ENCODE results near the gene CYP1A2. TPM values are rescaled to one million over a fixed set of nuclear protein-coding genes. Genes with fewer than 3 reads are reported as not detected.
A peak's percentile ranks its signal among the peaks of the same experiment; 100 is the strongest.

Gene CYP1A2, protein sequence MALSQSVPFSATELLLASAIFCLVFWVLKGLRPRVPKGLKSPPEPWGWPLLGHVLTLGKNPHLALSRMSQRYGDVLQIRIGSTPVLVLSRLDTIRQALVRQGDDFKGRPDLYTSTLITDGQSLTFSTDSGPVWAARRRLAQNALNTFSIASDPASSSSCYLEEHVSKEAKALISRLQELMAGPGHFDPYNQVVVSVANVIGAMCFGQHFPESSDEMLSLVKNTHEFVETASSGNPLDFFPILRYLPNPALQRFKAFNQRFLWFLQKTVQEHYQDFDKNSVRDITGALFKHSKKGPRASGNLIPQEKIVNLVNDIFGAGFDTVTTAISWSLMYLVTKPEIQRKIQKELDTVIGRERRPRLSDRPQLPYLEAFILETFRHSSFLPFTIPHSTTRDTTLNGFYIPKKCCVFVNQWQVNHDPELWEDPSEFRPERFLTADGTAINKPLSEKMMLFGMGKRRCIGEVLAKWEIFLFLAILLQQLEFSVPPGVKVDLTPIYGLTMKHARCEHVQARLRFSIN
- not detected in 2 replicates for total RNA-seq

DNA sequence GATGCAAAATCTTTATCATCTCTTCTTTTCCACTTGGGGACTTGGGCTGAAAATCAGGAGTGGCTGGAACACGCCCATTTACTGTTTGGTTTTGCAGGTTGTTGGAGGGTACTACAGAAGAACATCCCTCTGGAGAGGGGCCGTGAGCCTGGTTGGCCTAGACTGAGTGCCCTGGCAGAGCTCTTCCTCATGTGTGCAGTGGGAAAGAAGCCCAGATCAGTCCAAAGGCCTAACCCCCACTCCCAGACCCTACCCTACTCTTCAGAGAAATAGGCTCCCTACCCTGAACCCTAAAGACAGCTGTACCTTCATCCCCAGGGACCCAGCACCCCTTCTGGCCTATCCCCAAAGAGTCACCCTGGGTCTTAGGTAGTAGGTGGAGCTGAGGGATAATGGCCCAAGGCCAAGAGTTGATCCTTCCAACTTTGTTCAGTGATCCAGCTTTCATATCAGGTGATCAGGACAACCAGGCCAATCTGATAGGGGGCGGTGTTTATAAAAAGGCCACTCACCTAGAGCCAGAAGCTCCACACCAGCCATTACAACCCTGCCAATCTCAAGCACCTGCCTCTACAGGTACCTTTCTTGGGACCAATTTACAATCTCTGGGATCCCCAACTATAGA, at the start of gene CYP1A2:
Gene CYP1A2 (plus strand): TSS at position 524 of the 625 bp plus-strand sequence. CDS start 894 bp downstream, outside the sequence.
- Mint-ChIP-seq H3K27ac (no peak within 1 kb of the TSS), H3K27me3 (ENCODE audit: low read depth) (peaks cover 1% of the 10 kb centered on the region), H3K4me1 (ENCODE audit: low read depth) (no peaks in the 10 kb centered on the region), H3K36me3 (ENCODE audit: low read depth) (no peaks in the 10 kb centered on the region), H3K9me3 (no peaks in the 10 kb centered on the region), H3K4me3 (ENCODE audit: low read depth) (no peak within 1 kb of the TSS)
- DNase-seq (ENCODE audit: low spot score): no peak
- intact Hi-C loops (cut with micrococcal nuclease): no loop called here

DNA sequence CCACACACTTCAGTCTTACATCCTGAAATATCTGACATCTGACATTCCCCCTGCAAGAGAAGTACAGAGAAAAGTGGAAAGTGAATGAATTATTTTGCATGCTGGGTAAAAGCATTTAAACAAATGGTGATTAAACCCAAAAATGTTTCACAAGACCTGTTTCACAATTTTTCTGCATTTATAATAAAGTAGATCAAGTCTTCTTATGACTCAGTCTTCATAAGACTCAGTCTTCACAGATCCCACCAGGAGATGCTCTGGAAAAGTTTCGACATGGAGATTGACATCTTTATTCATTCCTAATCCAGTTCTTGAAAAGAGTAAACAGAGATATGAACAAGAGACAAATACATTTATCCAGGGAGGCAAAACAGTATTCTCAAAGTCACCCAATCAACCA, 39.6 kb upstream of the CYP1A2 start:
- H3K4me3 Mint-ChIP-seq (ENCODE audit: low read depth): no peak overlapping the region
- no peaks in the 10 kb centered on the region for H3K36me3 Mint-ChIP-seq (ENCODE audit: low read depth)
- no peak for DNase-seq (ENCODE audit: low spot score)
- peaks cover 16% of the 10 kb centered on the region for H3K27me3 Mint-ChIP-seq (ENCODE audit: low read depth)
- intact Hi-C loops (cut with micrococcal nuclease): no loop called here
- H3K9me3 Mint-ChIP-seq: no peaks in the 10 kb centered on the region
- peaks cover 5% of the 10 kb centered on the region for H3K4me1 Mint-ChIP-seq (ENCODE audit: low read depth)
- no peak overlapping the region for H3K27ac Mint-ChIP-seq

DNA sequence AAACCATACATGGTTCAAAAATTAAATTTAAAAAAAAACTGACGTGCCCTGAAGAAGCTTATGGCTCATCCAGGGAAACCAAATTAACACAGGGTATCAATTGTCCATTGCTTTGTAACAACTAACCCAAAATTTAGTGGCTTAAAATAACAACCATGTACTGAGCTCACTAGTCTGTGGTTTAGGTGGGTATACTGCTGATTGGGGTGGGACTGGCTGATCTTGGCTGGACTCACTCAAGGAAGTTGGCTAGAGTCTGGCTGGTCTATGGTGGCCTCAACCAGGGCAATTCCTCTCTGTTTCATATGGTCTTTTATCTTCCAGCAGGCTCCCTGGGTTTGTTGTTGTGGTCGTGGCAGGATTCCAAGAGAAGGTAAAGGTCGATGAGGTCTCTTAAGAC, 38.8 kb upstream of the CYP1A2 start:
- intact Hi-C loops (cut with micrococcal nuclease): no loop called here
- Mint-ChIP-seq H3K4me3 (ENCODE audit: low read depth) (no peak overlapping the region), H3K27ac (no peak overlapping the region), H3K36me3 (ENCODE audit: low read depth) (no peaks in the 10 kb centered on the region), H3K9me3 (no peaks in the 10 kb centered on the region), H3K27me3 (ENCODE audit: low read depth) (peaks cover 16% of the 10 kb centered on the region), H3K4me1 (ENCODE audit: low read depth) (peaks cover 5% of the 10 kb centered on the region)
- DNase-seq (ENCODE audit: low spot score): no peak

DNA sequence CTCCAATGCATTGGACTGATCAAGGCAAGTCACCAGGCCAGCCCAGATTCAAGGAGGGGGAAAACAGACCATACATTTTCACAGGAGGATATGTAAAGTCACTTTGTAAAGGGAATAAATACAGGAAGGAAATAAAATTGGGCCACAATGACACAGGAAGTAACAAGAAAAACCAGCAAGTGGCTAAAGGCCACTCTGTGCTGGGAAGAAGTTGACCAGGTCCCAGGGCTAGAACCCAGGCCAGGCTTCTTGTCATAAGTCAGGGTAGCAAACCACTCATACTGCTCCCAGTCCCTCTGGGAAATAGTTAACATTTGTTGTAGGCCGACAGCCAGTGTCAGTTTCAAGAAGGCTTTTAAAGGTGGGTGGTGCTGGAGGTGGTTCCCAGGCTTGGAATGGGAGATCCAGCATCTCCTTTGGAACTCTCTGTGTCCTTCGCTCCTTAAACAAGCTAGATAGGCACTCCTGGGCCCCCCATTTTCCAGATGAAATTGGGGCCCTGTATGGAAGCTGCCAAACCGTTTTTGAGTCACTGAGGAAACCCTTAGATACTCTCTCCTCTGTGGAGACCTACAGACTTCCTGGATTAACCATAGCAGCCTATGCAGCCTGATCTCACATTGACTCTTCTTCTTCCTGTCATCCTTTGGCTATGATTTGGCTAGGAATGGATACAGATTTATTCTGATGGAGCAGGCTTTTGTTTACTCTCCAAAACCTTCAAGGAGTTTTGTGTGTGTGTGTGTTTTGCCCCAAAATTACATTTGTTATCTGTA, 38.1 kb upstream of the CYP1A2 start:
- no peaks in the 10 kb centered on the region for H3K36me3 Mint-ChIP-seq (ENCODE audit: low read depth)
- no peaks in the 10 kb centered on the region for H3K9me3 Mint-ChIP-seq
- H3K27ac Mint-ChIP-seq: no peak overlapping the region
- intact Hi-C loops (cut with micrococcal nuclease): no loop called here
- DNase-seq (ENCODE audit: low spot score): no peak
- no peak overlapping the region for H3K4me3 Mint-ChIP-seq (ENCODE audit: low read depth)
- H3K27me3 Mint-ChIP-seq (ENCODE audit: low read depth): peaks cover 16% of the 10 kb centered on the region
- peaks cover 5% of the 10 kb centered on the region for H3K4me1 Mint-ChIP-seq (ENCODE audit: low read depth)

DNA sequence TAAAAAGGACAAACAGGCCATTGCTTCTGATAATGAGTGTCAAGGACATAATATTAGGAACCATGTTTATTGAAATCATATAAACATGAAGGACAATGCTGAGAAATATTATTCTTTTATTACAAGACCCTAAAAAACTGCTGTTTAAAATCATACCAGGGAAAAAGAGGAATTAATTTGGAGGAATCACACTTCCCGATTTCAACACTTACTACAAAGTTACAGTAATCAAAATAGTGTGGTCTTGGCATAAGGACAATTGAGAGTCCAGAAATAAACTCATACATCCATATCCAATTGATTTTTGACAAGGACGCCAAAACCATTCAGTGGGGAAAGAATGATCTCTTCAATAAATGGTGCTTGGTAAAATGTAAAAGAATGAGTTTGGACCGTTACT, 36.3 kb upstream of the CYP1A2 start:
- H3K27ac Mint-ChIP-seq: no peak overlapping the region
- intact Hi-C loops (cut with micrococcal nuclease): no loop called here
- peaks cover 13% of the 10 kb centered on the region for H3K27me3 Mint-ChIP-seq (ENCODE audit: low read depth)
- no peak overlapping the region for H3K4me3 Mint-ChIP-seq (ENCODE audit: low read depth)
- DNase-seq (ENCODE audit: low spot score): no peak
- no peaks in the 10 kb centered on the region for H3K9me3 Mint-ChIP-seq
- H3K4me1 Mint-ChIP-seq (ENCODE audit: low read depth): peaks cover 5% of the 10 kb centered on the region
- no peaks in the 10 kb centered on the region for H3K36me3 Mint-ChIP-seq (ENCODE audit: low read depth)

DNA sequence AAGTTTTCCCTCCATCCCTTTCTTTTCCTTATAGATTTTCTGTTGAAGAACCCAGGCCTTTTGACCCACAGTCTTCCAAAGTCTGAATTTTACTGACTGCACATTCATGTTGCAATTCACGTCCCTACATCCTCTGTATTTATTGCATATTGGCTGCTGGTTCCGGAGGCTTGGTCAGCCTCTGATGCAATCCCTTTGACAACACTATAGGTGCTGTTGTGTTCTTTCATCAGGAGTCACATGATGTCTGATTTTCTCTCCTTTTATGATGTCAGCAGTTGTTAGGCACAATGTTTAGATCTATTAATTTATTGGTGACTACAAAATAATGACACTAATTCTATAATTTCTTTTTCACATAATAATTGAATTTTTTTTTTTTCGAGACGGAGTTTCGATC, 32.0 kb upstream of the CYP1A2 start:
- no peak overlapping the region for H3K27ac Mint-ChIP-seq

DNA sequence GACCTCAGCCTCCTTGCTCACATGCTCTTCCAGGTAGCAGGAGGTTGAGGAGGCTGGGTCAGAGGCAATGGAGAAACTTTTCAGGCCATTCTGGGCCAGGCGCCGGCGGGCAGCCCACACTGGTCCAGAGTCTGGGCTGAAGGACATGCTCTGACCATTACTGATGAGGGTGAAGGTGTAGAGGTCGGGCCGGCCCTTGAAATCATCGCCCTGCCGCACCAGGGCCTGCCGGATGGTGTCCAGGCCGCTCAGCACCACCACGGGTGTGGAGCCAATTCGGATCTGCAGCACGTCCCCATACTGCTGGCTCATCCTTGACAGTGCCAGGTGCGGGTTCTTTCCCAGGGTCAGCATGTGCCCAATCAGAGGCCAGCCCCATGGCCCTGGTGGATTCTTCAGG, 26.1 kb upstream of the CYP1A2 start:
- H3K27me3 Mint-ChIP-seq (ENCODE audit: low read depth): peaks cover 13% of the 10 kb centered on the region
- H3K36me3 Mint-ChIP-seq (ENCODE audit: low read depth): no peaks in the 10 kb centered on the region
- H3K4me1 Mint-ChIP-seq (ENCODE audit: low read depth): peaks cover 9% of the 10 kb centered on the region
- H3K4me3 Mint-ChIP-seq (ENCODE audit: low read depth): no peak overlapping the region
- no peaks in the 10 kb centered on the region for H3K9me3 Mint-ChIP-seq
- no peak overlapping the region for H3K27ac Mint-ChIP-seq
- intact Hi-C loops (cut with micrococcal nuclease): no loop called here
- DNase-seq (ENCODE audit: low spot score): no peak

More for the DNA sequence above, 32.0 kb upstream of the CYP1A2 start:
- Mint-ChIP-seq H3K36me3 (ENCODE audit: low read depth) (no peaks in the 10 kb centered on the region), H3K9me3 (no peaks in the 10 kb centered on the region), H3K4me1 (ENCODE audit: low read depth) (no peaks in the 10 kb centered on the region), H3K27me3 (ENCODE audit: low read depth) (peaks cover 2% of the 10 kb centered on the region), H3K4me3 (ENCODE audit: low read depth) (no peak overlapping the region)
- no peak for DNase-seq (ENCODE audit: low spot score)
- intact Hi-C loops (cut with micrococcal nuclease): no loop called here

DNA sequence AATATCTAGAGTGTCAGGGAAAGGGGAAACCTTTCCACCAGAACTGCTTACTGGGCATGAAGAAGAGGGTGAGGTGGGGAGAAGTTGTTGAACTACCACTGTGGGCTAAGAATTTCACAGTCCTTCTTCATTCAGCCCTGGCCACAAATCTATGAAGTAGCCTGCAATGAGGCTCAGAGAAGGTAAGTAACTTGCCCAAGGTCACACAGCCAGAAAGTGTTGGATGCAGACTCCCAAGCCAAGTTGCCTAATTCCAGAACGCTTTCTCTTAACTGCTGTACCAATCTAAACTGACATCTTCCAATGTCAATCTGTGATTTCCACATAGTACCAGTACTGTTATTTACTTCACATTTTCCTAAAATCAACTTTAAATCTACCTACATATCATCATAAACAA, 25.5 kb upstream of the CYP1A2 start:
- intact Hi-C loops (cut with micrococcal nuclease): no loop called here
- no peaks in the 10 kb centered on the region for H3K9me3 Mint-ChIP-seq
- H3K4me1 Mint-ChIP-seq (ENCODE audit: low read depth): peaks cover 9% of the 10 kb centered on the region
- peaks cover 13% of the 10 kb centered on the region for H3K27me3 Mint-ChIP-seq (ENCODE audit: low read depth)
- H3K36me3 Mint-ChIP-seq (ENCODE audit: low read depth): no peaks in the 10 kb centered on the region
- no peak for DNase-seq (ENCODE audit: low spot score)
- H3K4me3 Mint-ChIP-seq (ENCODE audit: low read depth): no peak overlapping the region
- H3K27ac Mint-ChIP-seq: no peak overlapping the region

DNA sequence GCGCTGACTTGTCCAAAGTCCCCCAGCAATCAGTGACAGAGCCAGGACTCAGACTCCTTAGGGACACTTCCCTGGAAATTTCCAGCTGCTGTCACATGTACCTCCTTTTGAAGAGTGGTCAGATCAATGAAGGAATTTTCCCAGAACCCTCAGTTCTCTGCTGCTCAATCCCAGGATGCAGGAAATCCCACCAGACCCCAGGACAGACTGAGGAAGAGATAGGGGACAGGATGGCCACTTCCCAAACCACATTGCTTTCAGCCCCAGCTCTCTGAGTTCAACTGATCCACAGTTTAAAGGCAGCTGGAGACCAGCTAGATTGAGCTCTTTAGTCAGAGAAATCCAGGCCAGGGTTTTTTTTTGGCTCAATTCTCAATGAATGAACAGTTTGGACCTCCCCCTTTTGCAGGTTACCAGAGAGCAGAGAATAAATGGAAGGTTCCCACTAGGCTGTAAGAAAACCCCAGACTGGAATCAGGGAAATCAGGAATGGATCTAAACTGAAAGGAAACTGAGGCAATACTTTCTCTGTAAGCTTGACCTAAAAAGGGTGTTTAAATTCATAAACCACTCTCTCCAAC, 24.8 kb upstream of the CYP1A2 start:
- DNase-seq (ENCODE audit: low spot score): no peak

DNA sequence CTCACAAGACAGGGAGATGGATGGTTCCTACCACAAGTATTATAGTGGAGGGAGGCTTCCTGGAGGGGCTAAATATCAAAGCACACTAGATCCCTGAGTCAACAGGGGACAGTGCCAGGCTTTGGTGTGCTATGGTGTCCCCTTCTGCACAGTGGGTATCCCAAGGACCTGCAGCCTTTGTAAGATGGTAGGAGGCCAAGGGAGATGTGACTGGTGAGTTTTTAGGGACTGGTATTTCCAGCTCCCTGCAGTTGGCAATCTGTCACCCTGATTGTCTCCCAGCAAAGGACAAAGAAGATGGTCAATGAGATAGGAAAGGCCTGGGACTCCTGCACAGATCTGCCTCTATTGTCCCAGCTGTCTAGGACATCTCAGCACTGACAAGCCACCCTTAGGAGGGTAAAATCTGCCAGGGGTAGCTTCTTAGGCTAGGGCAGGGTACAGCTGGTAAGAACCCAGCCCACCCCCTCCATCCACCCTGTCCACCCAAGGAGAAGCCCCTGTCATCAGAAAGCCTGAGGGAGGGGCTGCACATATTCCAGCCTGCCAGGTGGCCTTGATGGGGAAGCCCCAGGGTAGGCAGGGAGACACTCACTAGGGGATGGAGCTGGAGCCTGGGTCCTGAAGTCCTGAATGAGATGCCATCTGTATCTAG, 23.9 kb upstream of the CYP1A2 start:
- intact Hi-C loops (cut with micrococcal nuclease): no loop called here
- Mint-ChIP-seq H3K4me1 (ENCODE audit: low read depth) (peaks cover 9% of the 10 kb centered on the region), H3K36me3 (ENCODE audit: low read depth) (no peaks in the 10 kb centered on the region), H3K4me3 (ENCODE audit: low read depth) (peak overlapping the region; percentile 71), H3K27ac (no peak overlapping the region), H3K27me3 (ENCODE audit: low read depth) (peaks cover 13% of the 10 kb centered on the region), H3K9me3 (no peaks in the 10 kb centered on the region)
- DNase-seq (ENCODE audit: low spot score): no peak

More for the DNA sequence above, 24.8 kb upstream of the CYP1A2 start:
- H3K4me3 Mint-ChIP-seq (ENCODE audit: low read depth): no peak overlapping the region
- no peaks in the 10 kb centered on the region for H3K36me3 Mint-ChIP-seq (ENCODE audit: low read depth)
- H3K4me1 Mint-ChIP-seq (ENCODE audit: low read depth): peaks cover 9% of the 10 kb centered on the region
- no peak overlapping the region for H3K27ac Mint-ChIP-seq
- H3K9me3 Mint-ChIP-seq: no peaks in the 10 kb centered on the region
- peaks cover 13% of the 10 kb centered on the region for H3K27me3 Mint-ChIP-seq (ENCODE audit: low read depth)
- intact Hi-C loops (cut with micrococcal nuclease): no loop called here

DNA sequence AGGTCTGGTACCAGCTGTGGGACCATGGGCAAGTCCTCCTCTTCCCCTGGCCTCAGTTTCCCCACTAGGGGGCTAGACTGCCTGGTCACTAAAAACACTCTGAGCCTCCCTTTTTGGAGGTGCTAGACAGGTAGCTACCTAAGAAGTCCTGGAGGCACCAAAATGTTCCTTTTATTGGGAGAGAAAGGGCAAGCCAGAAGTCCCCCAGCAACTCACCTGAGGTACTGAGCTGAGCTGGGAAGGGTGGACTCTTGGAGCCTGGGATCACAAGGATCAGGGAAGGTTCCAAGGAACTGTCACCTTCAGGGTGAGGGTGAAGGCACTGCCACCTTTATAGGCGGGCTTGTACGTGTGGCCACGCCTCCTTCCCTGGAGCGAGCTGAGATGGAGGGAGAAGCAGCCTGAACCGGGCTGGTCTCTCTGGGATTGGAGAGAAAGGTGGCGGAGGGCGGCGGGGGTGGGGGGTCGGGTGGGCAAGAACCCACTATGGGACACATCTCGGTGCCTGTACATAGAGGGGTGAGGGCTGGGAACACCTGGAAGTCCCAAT, 23.3 kb upstream of the CYP1A2 start, which contains the start of gene CYP1A1:
Gene CYP1A1 (minus strand): TSS at position 304 of the 550 bp plus-strand sequence. CDS start 2,431 bp downstream, outside the sequence.
- no peak within 1 kb of the TSS for H3K27ac Mint-ChIP-seq
- no peaks in the 10 kb centered on the region for H3K36me3 Mint-ChIP-seq (ENCODE audit: low read depth)
- peaks cover 13% of the 10 kb centered on the region for H3K27me3 Mint-ChIP-seq (ENCODE audit: low read depth)
- H3K4me1 Mint-ChIP-seq (ENCODE audit: low read depth): peaks cover 9% of the 10 kb centered on the region
- peak within 1 kb of the TSS; percentile 71 for H3K4me3 Mint-ChIP-seq (ENCODE audit: low read depth)
- intact Hi-C loops (cut with micrococcal nuclease): no loop called here
- no peak for DNase-seq (ENCODE audit: low spot score)
- H3K9me3 Mint-ChIP-seq: no peaks in the 10 kb centered on the region
